NCI-H748 (cell line): ENCODE measurements around the gene MMRN1.

Experiments used
- DNase-seq: peaks from one replicate; lab custom pipeline; 2025; ENCODE audit not compliant: unreplicated experiment; lab: John Stamatoyannopoulos, UW

The MMRN1 gene

GRCh38 chr4:89894649-89895550, at the start of gene MMRN1:
MMRN1 (plus strand) TSS chr4:89894854; CDS start chr4:89894972, 118 bp downstream.
- no peak for DNase-seq

- DNase-seq = no peak
These were observed 46.9 kb upstream of the MMRN1 start for GRCh38 chr4:89847571-89848325.

- no peak for DNase-seq
These were observed 39.4 kb upstream of the MMRN1 start for GRCh38 chr4:89855236-89855635.

- DNase-seq = no peak
These were observed 33.7 kb upstream of the MMRN1 start for GRCh38 chr4:89860971-89861370.

- no peak for DNase-seq
These were observed 31.1 kb upstream of the MMRN1 start for GRCh38 chr4:89863533-89863932.

GRCh38 chr4:89868276-89868675, 26.4 kb upstream of the MMRN1 start:
- no peak for DNase-seq

GRCh38 chr4:89868999-89869589, 25.6 kb upstream of the MMRN1 start:
- no peak for DNase-seq

GRCh38 chr4:89871211-89871610, 23.4 kb upstream of the MMRN1 start:
- no peak for DNase-seq

- DNase-seq = no peak
These were observed 18.1 kb upstream of the MMRN1 start for GRCh38 chr4:89876548-89876947.

GRCh38 chr4:89878611-89879010, 16.0 kb upstream of the MMRN1 start:
- DNase-seq = no peak

- DNase-seq = no peak
These were observed 15.4 kb upstream of the MMRN1 start for GRCh38 chr4:89879215-89879614.

GRCh38 chr4:89889289-89889688, 5.4 kb upstream of the MMRN1 start:
- no peak for DNase-seq

- no peak for DNase-seq
These were observed 3.2 kb downstream of the MMRN1 start for GRCh38 chr4:89897867-89898266.

GRCh38 chr4:89898304-89898716, 3.7 kb downstream of the MMRN1 start:
- no peak for DNase-seq

- DNase-seq = no peak
These were observed 4.5 kb downstream of the MMRN1 start for GRCh38 chr4:89899152-89899551.

- DNase-seq = no peak
These were observed 5.2 kb downstream of the MMRN1 start for GRCh38 chr4:89899854-89900253.

- DNase-seq = peak; percentile 45
These were observed 7.3 kb downstream of the MMRN1 start for GRCh38 chr4:89901808-89902431.

- DNase-seq = peak; percentile 83
These were observed 9.9 kb downstream of the MMRN1 start for GRCh38 chr4:89904524-89904923.

- no peak for DNase-seq
These were observed 11.7 kb downstream of the MMRN1 start for GRCh38 chr4:89906316-89906715.

GRCh38 chr4:89906777-89907521, 12.3 kb downstream of the MMRN1 start:
- no peak for DNase-seq

GRCh38 chr4:89909889-89910288, 15.2 kb downstream of the MMRN1 start:
- no peak for DNase-seq
